Uterus (tissue), 2 donors: ENCODE data around the gene APC.

Experiments used
- CTCF ChIP-seq, 4 experiments: fragments of 200-600 bp in 2 of 4; fragments of 450-650 bp in 2 of 4; sonication (generic) in 2 of 4; IDR thresholded peaks; one replicate each; pipeline ENCODE4 v1.5.1; 2016 to 2019; ENCODE audit warnings: antibody characterized with exemption in 4 of 4, mild to moderate bottlenecking in 2 of 4, moderate library complexity in 1 of 4
- POLR2A ChIP-seq, 2 donors: fragments of 450-650 bp; IDR thresholded peaks; one replicate each; pipeline ENCODE4 v1.6.1; 2016; ENCODE audit warnings: antibody characterized with exemption in 2 of 2, mild to moderate bottlenecking in 1 of 2, moderate library complexity in 1 of 2

DNA sequence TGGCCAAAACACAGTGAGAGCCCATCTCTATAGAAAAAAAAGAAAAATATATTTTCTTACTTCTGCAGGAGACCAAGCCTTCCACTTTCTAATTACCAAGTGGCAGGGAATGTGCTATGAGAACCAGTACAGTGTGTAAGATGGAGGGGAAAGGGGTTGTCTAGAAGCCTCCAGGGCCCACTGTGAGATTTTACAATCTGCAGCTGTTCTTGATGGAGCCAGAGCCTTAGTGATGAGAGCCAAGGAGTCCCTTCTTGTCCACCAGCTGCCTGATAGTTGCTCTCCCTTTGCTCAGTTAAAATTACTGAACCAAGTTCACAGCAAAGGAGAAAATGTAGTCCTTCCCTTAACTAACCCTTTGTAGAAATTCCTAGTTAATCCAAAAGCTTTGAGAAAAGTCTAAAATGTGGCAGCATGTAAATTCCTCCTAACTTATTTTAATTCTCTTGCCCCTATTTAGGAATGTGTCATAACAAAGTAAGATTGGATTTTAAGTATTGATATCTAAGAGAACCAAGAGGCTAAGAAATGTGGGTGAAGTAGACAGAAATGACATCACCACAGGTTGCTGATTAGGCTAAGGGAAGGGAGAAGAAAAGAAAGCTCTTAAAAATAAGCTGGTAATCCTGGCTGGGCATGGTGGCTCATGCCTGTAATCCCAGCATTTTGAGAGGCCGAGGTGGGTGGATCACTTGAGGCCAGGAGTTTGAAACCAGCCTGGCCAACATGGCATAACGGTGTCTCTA lies 142.7 kb downstream of the APC start:
- TF ChIP-seq CTCF (IDR thresholded peaks at IDR 0.05) (no peak), POLR2A (IDR thresholded peaks at IDR 0.05) (no peak)
